NCI-H774 (cell line): Measurements from ENCODE around the gene GPR160.

ENCODE experiments used
- DNase-seq: peaks from one replicate; lab custom pipeline; 2025; lab: John Stamatoyannopoulos, UW

The GPR160 gene

DNA sequence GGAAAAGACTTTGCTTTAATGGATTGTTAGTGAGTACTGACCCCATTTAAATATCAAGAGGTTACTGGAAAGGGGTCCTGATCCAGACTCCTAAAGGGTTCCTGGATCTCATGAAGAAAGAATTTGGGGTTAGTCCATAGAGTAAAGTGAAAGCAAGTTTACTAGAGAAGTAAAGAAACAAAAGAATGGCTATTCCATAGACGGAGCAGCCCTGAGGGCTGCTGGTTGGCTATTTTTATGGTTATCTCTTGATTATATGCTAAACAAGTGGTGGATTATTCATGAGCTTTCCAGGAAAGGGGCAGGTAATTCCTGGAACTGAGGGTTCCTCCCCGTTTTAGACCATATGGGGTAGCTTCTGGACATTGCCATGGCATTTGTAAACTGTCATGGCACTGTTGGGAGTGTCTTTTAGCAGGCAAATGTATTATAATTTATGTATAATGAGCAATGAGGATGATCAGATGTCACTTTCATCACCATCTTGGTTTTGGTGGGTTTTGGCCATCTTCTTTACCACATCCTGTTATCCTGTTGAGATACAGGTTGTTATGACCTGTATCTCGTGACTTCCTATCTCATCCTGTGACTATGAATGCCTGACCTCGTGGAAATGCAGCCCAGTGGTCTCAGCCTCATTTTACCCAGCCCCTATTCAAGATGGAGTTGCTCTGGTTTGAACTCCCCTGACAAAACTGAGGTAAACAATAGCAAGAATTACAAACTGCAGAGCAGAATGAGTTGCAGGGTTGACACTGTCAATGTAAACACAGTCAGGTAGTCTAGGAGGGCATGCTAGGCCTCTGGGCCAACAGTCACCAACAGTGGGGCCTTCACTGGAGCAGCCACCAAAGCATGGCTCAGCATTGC is 10.3 kb upstream of the GPR160 start:
- DNase-seq: no peak

DNA sequence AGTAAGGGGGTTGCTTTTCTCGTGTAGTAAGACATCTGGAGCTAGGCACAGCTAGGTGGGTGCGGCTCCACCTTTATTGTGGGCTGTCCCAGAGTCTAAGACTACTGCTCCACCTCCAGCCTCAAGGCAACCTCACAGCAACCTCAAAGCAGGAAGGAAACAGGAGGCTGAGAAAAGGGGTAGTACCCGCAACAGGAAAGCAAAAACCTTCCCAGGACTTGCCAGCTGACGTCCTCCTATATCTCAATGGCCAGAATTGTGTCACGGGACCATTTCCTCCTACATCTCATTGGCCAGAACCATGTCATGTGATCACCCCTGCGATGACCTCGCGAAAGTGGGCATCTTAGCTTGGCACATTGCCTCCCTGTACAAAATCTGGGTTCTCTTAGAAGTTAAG is 4.3 kb upstream of the GPR160 start:
- DNase-seq: no peak

DNA sequence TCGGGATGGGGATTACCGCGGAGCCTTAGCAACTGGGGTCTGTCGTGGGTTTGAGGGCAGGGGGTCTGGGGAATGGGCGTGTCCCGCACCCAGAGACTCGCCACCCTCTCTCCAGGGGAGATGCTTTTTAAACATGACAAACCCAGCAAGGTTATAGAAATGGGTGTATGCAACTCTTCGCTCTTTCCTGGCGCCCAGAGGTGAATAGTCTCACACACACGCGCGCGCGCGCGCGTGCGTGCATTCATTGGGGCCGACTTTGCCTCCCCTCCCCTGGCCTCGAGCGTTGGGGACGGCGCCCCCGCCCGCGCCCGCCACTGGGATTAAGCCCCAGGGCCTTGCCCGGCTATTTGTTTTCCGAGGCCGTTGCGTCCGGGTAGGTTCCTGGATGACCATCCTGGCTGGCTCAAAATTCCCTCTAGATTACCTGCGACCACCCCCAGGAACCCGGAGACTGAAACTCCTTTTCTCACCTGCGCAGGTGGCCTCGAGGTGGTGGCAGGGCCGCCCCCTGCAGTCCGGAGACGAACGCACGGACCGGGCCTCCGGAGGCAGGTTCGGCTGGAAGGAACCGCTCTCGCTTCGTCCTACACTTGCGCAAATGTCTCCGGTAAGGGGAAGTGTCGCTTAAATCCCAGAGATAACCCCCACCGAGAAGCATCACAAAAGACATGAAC is 777 bp downstream of the GPR160 start:
- peak; percentile 55 for DNase-seq

DNA sequence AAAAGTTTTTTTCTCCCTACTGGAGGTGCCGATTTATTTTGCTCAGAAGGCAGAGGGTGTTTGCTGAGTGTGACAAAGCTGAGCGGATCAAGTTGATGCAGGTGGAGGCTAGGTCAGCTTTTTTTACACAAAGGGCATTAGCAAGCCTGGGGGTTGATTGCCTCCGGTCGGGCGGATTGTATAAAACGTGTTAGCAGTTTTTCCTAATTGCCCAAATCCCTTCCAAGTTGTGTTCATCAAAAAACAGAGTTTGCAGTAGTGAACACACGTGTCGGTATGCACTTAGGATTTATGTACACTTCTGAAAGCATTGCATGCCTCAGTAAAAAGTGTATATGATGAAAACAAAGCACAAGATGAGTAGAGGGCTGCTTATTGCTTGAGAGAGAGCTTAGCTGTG is 2.6 kb downstream of the GPR160 start:
- no peak for DNase-seq

DNA sequence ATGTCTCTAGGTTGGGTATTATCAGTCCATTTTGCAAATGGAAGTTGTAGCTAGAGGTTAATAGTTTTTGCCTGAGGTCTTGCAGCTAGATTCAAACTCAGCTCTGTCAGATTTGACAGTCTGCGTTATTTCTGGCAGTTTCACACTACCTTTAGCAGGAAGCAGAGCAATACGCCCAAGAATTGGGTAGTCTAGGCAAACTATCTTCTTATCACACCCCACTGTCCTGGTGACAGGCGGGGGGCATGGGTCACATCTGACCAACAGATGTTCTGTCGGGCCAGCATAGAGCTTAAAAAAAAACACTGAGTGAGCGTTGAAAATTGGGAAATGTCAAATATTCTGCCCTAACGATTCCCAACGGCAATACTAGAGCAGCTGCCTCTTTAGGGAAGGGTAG is 5.7 kb downstream of the GPR160 start:
- no peak for DNase-seq

DNA sequence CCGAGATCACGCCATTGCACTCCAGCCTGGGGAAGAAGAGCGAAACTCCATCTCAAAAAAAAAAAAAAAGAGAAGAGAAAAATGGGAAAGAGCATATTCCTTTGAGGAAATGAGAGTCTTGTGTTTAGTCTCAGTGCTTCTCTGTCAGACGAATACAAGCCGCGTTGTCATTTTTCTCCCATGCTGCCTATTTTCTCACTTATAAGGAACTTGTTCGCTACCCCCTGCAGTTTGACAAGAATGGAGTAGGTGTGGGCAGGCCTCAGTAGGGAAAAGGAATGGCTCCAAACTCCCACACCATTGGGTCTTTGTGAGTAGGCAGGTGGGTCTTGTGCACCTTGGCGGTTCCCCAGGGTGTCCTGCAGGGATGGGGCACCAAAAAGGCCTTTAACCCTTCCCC is 6.5 kb downstream of the GPR160 start:
- no peak for DNase-seq

DNA sequence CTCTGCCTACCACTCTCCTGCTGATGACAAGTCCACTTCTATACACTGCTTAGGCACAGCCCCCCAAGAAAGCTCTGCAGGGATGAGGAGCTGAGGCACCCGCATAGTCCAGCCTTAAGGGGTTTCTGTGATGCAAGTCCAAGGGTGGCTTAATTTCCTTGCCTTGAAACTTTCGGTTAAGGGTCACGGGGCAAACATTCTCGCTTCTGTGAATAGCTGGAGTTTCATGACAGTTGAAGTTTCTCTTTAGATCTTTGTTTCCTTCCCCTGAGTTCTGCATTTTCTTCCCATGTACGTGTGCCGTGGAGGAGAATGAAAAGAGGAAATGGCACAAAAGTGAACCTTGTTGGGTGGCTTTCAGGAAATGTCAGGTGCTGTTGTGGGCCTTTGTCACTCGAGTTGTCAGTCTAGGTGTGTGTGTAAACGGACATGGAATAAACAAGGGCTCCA is 7.0 kb downstream of the GPR160 start:
- DNase-seq: no peak

DNA sequence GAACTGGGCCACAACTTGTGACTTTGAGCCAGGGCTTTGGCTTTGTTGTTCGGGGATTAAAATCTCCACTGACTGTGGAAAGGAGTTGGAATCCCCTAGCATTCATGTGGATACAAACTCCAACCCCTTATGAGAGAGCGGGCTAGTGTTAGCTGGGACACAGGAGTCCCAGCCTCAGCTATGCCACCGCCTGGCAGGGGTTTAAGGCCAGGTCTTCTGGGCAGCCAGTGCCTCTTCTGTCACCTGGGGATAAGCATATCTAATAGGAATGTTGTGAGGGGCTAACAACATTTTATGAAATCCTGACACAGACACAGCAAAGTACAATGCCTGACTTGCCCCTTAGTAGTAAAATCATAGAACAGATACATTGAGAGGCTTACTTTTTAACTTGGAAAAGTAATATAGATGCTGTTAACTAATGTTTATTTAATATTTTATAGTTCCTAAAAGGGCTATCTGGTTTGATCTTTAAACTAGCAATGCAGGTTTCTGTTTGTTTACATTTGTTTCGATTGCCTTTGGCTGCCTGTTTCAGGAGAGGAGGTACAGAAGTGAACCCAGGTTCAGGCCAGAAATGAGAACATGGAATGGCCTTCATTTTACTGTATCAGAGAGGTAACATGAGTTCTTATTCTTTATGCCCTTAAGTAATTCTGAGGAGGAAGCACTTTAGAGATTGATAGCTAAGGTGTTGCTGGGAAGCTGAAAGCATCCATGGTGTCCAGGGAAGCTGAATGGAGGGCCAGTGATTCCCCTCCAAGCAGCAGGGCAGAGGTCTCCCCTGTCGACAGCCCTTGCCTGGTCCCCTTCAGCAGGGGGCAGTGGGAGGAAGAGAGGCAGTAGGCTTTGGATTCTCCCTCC is 8.7 kb downstream of the GPR160 start:
- no peak for DNase-seq

DNA sequence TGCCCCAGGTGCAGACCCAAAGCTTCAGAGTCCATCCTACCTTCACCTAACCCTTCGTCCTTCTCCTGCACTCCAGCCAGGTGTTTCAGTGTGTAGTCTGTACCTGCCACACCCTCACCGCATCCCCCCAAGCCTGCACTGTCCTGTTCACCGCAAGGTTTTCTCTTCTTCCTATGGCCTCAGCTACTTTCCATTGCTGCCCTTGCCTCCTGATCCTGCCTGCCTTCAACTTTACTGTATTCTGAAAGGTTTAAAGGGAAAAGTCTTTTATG is 9.3 kb downstream of the GPR160 start:
- no peak for DNase-seq

DNA sequence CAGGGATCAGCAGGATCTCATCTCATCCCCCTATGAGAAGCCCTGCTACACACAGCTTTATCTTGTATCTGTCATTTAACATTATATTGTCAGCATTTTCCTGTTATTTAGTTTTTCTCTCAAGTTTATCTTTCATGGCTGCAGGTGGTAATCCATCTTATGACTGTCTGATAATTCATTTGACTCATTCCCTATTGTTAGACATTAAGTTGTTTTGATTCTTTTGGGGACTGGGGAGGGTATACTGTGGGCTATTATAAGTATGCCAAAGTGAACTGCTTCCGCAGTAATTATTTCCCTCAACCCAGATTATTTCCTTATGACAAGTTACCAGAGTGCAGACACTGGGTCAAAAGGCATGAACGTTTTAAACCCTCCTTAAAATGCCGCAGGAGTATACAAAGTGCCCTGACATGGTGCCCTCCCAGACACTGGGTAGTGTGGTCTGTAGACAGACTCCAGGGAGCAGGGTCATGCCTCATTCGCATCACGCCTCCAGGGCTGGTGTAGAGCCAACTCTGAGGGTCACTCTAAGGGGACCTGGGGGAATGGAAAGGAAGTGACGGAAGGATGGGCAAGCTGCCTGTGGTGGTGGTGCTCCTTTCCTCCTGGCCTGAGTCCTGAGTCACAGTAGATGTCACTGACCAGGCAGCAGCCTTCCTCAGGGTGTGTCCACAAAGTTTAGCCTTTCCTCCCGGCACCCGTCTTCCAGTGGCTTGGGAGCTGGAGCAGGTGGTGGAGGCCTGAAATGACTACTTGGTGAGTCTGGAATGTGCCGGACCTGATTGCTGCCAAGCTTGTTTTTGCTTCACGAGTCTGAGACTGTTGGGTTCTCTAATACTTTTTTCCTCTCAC is 11.6 kb downstream of the GPR160 start:
- no peak for DNase-seq

DNA sequence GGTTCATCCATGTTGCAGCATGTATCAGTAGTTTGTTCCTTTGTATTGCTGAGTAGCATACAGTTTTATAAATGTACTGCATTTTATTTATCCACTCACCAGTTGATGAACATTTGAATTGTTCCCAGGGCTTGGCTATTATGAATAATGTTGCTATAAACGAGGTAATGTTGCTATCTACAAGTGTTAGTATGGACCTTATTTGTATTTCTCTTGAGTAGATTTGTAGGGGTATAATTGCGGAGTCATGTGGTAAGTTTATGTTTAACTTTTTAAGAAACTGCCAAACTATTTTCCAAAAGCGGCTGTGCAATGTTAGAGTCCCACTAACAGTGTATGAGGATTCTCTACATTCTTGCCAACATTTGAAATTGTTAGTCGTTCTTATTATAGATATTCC is 13.0 kb downstream of the GPR160 start:
- no peak for DNase-seq

DNA sequence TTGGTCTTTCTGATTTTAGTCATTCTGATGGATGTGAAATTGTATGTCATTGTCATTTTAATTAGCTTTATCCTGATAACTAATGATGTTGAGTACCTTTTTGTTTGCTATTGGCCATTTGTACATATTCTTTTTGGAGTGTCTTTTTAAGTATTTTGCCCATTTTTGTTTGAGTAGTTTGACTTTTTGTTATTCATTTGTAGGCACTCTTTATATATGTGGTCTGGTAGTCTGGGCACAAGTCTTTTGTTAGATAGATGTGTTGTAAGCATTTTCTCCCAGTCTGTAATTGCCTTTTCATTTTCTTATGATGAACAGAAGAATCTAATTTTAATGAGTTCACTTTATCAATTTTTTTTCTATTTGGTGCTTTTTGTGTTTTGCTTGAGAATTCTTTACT is 14.6 kb downstream of the GPR160 start:
- no peak for DNase-seq

DNA sequence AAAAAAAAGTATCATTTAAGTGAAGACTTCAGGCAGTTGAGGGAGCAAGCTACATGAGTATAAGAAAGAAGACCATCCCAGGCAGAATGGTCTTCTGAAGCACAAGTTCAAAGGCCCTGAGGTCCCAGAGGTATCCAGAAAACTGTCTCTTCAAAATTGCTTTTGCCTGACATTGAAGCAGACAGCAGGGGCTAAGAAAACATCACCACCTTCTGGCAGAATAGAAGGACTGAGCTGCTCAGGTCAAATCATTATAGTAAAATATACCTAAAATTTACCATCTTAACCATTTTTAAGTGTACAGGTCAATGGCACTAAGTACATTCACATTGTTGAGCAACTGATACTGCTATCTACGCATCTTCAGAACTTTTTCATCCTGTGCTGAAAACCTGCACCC is 16.4 kb downstream of the GPR160 start:
- no peak for DNase-seq

DNA sequence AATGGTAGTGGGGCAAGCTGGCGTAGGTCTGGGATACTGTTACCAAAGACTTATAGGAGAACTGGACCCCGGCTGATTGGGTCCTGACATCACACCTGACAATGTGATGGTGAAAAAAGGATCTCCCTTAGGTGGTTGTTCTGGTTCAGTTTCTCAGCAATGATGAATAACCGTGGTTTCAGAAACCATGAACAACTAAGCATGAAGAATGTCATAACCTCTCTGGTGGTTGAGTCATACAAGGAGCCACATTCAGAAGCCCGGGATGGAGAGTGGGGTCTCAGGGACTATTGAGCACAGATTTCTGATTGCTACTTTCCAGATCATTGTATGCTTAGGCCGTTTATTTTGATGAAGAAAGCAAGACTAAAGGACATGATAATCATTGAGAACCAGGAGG is 17.4 kb downstream of the GPR160 start:
- DNase-seq: no peak

DNA sequence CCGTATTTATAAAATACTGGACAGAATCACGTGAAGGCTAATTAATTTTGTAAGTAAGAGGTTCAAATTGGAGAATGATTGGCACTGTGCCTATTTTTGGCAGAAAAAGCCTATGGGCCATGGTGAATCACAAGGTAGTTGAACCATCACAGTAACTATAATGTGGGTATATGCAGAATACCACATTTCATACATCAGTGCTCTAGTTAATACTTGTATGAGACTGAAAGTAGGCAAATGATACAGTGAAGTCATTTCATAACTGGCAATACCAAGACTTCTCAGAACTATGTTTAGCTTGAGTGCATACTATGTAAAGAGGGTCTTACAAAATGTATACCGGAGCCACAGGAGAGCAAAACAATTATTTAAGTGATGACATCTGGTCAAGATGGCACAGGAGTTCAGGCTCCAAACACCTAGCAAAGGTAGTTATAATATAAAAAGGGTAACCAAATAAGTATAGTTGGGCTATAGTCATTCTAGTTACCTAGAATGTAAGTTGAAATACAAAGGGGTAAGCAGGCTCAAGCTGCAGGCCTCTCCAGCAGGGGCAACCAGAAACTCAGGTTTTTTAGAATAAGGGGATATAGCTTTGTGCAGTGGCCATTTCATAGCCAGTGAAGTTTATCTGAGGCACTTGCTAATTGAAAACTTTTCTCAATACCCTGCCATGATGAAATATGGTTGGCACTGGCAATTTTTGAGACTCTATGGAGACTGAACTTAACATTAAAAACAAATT is 19.1 kb downstream of the GPR160 start:
- no peak for DNase-seq

DNA sequence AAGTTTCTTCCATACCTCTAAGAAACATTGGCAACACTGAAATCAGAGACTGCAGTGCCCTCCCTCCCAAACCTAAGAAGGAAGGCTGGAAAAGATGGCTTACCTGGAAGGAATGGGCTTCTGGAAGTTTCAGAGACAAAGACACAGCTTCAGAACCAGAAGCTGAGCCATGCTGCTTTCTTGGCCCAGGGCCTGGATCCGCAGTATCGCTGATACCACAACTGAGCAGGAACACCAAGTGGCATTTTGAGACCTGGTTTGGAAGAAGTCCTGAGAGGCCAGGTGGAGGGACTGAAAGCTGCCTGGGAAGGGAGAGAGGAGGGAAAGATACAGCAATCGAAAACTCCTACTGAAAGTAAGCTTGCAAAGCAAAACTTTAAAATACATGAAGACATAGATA is 19.8 kb downstream of the GPR160 start:
- no peak for DNase-seq

DNA sequence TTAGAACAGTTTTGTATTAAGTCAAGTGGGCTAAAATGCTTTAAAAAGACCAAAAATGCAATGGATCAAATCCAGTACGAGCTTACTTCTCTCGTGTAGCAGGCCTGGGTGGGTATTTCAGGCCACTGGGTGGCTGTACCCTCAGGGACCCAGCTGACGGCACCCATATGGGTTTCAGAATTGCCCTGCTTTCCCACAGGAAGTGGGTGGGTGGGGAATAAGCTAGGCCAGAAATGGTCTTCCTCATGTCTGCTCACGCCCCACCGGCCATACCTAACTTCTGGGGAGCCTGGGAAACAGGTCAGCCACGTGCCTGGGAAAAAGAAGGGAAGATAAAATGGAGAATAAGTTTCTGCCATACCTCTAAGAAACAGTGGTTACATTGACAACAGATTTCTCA is 20.3 kb downstream of the GPR160 start:
- DNase-seq: no peak

DNA sequence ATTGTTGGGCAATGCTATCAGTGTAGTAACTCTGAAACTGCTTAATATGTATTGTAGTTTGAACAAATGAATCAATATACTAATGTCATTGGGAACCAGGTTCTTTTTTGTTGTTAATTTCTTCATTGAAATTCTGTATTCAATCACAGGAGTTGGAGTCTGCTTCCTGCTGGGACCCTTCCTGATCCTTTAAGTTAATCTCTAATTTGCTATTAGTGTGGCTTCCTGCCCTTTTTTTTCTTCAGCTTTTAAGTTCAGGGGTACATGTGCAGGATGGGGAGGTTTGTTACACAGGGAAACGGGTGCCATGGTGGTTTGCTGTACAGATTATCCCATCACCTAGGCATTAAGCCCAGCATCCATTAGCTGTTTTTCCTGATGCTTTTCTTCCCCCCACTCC is 21.7 kb downstream of the GPR160 start:
- no peak for DNase-seq

DNA sequence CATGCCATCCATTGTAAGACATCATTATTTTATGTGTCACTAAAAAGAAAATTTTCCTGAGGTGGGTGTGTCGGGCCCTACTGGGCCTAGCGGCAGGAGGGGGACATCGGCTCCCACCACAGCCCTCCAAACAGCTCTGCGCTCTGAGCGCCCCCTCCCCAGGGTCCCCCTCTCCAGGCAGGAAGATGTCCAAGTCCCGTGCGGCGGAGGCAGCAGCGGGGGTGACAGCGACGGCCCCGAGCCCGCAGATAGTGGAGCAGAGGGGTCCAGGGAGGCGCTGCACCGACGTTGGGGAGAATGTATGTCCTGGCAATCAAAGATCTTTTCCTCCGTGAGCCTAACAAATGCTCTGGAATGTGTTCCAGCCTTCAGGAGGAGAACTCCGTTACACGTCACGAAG is 24.3 kb downstream of the GPR160 start:
- no peak for DNase-seq

DNA sequence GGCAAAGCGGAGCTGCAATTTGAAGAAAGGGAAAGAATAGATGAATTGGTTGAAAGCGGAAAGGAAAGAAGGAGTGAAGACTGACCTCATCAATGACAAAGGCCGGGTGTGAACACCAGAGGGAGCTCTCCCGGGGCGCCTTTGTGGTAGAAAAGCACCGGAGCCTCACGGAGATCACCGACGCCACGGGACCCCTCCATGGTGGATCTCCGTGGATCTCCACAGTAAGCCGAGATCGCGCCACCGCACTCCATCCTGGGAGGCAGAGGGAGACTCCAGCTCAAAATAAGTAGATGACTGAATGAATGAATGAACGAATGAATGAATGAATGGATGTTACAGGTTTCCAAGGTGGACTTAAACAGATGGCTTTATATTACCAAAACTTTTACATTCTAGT is 25.0 kb downstream of the GPR160 start:
- no peak for DNase-seq

DNA sequence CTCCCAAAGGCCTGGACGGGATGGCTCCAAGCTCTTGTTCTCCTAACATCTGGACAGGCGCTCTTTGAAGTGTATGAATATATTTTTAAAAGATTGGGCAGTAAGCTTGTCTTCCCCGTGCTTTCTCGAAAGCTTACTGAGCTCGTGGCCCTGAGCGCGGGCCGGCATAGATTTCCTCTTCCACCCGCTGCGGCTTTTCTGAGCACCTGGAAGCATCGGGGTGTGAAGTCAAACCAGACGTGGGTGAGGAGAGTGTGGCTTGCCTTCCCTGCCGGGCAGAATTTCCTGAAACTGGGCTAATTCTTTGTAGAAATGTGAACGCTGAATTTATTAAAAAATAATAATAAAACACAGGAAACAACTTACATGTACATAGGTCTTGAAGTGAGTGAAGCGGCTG is 25.9 kb downstream of the GPR160 start:
- DNase-seq: no peak
